ENCODE results near the gene WNT1.

The WNT1 gene

DNA sequence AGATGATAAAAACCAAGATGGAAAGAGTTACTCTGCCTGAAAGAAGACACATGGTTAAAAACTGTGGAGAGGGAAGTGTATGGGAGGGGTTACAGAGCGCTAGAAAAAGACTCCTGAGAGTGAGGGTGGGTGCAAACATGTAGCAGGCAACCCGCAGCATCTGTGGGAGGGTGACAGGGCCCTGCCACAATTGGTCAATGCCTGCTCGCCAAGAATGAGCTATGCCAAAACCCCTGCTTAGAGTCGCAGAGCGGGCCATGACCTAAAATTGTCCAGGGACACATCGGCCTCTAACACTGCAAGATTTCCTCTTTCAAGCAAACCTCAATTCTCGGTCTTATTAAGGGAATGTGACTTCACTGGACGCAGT is 39.8 kb downstream of the WNT1 start:
- no peaks in the 10 kb centered on the region for H3K9me2 ChIP-seq (replicated peaks; ENCODE audit: insufficient read depth, low read length)
- peaks cover 34% of the 10 kb centered on the region for H3K79me2 ChIP-seq (ENCODE audit: low read length)
- no peak for TF ChIP-seq EZH2 (optimal IDR thresholded peaks at IDR 0.05; ENCODE audit: low read depth, low read length)
- TF ChIP-seq EZH2phosphoT487 (IDR thresholded peaks at IDR 0.05; ENCODE audit: low read length), result no peak
- TF ChIP-seq, protein P1, sequence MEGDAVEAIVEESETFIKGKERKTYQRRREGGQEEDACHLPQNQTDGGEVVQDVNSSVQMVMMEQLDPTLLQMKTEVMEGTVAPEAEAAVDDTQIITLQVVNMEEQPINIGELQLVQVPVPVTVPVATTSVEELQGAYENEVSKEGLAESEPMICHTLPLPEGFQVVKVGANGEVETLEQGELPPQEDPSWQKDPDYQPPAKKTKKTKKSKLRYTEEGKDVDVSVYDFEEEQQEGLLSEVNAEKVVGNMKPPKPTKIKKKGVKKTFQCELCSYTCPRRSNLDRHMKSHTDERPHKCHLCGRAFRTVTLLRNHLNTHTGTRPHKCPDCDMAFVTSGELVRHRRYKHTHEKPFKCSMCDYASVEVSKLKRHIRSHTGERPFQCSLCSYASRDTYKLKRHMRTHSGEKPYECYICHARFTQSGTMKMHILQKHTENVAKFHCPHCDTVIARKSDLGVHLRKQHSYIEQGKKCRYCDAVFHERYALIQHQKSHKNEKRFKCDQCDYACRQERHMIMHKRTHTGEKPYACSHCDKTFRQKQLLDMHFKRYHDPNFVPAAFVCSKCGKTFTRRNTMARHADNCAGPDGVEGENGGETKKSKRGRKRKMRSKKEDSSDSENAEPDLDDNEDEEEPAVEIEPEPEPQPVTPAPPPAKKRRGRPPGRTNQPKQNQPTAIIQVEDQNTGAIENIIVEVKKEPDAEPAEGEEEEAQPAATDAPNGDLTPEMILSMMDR (IDR thresholded peaks at IDR 0.05; ENCODE audit: low read length), result no peak
- H4K20me1 ChIP-seq (ENCODE audit: insufficient read depth, low read length), result no peaks in the 10 kb centered on the region
- DNase-seq, result no peak
- peak overlapping the region; percentile 64 for H2AFZ ChIP-seq (ENCODE audit: low read length)
- H3K4me2 ChIP-seq (ENCODE audit: low read depth, low read length), result peak overlapping the region; percentile 70
- H3K9me3 ChIP-seq (replicated peaks; ENCODE audit: insufficient read depth, low read length), result no peaks in the 10 kb centered on the region
- 0 out of 2 replicates have a peak, but pooled peaks cover 3% of the 10 kb centered on the region for H3K4me1 ChIP-seq (ENCODE audit: low read length)
- H3K27me3 ChIP-seq (replicated peaks; ENCODE audit: insufficient read depth, low read length), result no peaks in the 10 kb centered on the region
- peak overlapping the region; percentile 89 for H3K9ac ChIP-seq (ENCODE audit: low read length)
- H3K4me3 ChIP-seq (ENCODE audit: low read length), result peak overlapping the region; percentile 80
- H3K36me3 ChIP-seq (replicated peaks; ENCODE audit: insufficient read depth, low read length), result 0 out of 2 replicates have a peak, but pooled peaks cover 1% of the 10 kb centered on the region
- H3F3A ChIP-seq (ENCODE audit: insufficient read depth, low read length), result peaks cover 18% of the 10 kb centered on the region
- H3K27ac ChIP-seq (ENCODE audit: low read length), result peak overlapping the region; percentile 84

DNA sequence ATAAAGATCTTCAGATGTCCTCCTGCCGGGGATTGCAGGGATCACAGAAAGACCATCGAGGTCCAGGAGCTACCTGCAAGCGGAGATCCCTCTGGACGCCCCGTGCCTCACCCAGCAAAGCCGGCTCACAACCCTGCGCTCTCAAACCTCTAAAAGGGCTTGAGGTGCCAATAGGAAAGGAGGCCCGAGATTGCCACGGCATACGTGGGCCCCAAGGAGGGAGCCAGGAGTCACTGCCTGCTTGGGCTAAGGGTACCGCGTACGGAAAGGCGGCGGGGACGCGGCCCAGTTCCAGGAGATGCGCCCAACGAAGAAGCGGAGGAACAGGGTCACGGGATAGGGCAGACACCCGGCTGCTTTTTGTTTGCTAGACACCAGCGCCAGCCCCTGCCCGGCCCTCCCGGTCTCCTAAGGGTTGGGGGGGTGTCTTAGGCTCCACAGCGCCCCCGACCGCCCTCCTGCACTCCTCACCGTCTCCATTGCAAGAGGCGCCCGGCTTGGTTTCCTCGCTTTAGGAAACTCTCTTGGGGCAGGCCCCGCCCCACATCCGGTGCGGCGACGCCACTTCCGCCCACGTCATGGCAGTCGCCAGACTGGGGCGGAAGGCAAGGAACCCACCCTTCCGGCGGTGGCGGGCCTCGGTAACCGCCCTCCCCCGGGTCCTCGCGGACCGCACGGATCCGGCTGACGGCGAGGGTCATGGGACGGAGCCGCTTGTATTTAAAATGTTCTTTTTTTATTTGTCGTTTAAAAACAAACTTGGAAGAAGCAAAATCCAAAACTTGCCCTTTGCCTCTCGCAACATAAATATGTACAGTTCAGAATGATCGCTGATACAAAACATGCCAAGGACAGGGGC is 40.4 kb downstream of the WNT1 start, which contains the start of gene PRKAG1:
Gene PRKAG1, minus strand, starts transcription at position 516 of the 859 bp plus-strand sequence. Its CDS starts 36 bp downstream, at position 480.
- peak within 1 kb of the TSS; percentile 64 for H2AFZ ChIP-seq (ENCODE audit: low read length)
- no peaks in the 10 kb centered on the region for H3K9me2 ChIP-seq (replicated peaks; ENCODE audit: insufficient read depth, low read length)
- DNase-seq, result peak; percentile 97
- no peaks in the 10 kb centered on the region for H3K9me3 ChIP-seq (replicated peaks; ENCODE audit: insufficient read depth, low read length)
- no peaks in the 10 kb centered on the region for H4K20me1 ChIP-seq (ENCODE audit: insufficient read depth, low read length)
- 0 out of 2 replicates have a peak, but pooled peaks cover 3% of the 10 kb centered on the region for H3K4me1 ChIP-seq (ENCODE audit: low read length)
- peak within 1 kb of the TSS; percentile 89 for H3K9ac ChIP-seq (ENCODE audit: low read length)
- peaks cover 34% of the 10 kb centered on the region for H3K79me2 ChIP-seq (ENCODE audit: low read length)
- H3F3A ChIP-seq (ENCODE audit: insufficient read depth, low read length), result peaks cover 18% of the 10 kb centered on the region
- peak within 1 kb of the TSS; percentile 84 for H3K27ac ChIP-seq (ENCODE audit: low read length)
- no peaks in the 10 kb centered on the region for H3K27me3 ChIP-seq (replicated peaks; ENCODE audit: insufficient read depth, low read length)
- H3K36me3 ChIP-seq (replicated peaks; ENCODE audit: insufficient read depth, low read length), result no peaks in the 10 kb centered on the region
- peak within 1 kb of the TSS; percentile 81 for H3K4me2 ChIP-seq (ENCODE audit: low read depth, low read length)
- no peak for TF ChIP-seq EZH2 (optimal IDR thresholded peaks at IDR 0.05; ENCODE audit: low read depth, low read length)
- TF ChIP-seq, protein P1 (IDR thresholded peaks at IDR 0.05; ENCODE audit: low read length), result peak; percentile 45
- TF ChIP-seq EZH2phosphoT487 (IDR thresholded peaks at IDR 0.05; ENCODE audit: low read length), result no peak
- H3K4me3 ChIP-seq (ENCODE audit: low read length), result peak within 1 kb of the TSS; percentile 80

DNA sequence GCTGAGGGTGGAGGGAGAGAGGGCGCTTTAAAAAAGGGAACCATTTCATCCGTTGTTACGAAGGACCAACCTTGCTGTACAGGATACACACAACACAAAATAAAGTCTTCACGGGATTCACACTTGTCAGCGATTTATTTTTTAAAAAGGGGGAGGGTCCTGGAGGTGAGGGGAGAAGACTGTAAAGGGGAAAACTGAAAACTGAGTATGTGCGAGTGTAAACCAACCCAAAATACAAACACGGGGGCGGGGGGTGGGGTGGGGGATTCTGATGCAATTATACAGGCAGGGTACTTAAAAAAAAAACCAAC is 41.0 kb downstream of the WNT1 start:
- Histone ChIP-seq H3K9me3 (replicated peaks; ENCODE audit: insufficient read depth, low read length) (no peaks in the 10 kb centered on the region), H3K27me3 (replicated peaks; ENCODE audit: insufficient read depth, low read length) (no peaks in the 10 kb centered on the region), H3K9me2 (replicated peaks; ENCODE audit: insufficient read depth, low read length) (no peaks in the 10 kb centered on the region), H3K9ac (ENCODE audit: low read length) (peak overlapping the region; percentile 89), H4K20me1 (ENCODE audit: insufficient read depth, low read length) (no peaks in the 10 kb centered on the region), H3F3A (ENCODE audit: insufficient read depth, low read length) (peaks cover 18% of the 10 kb centered on the region), H3K4me3 (ENCODE audit: low read length) (peak overlapping the region; percentile 80), H3K4me1 (ENCODE audit: low read length) (0 out of 2 replicates have a peak, but pooled peaks cover 3% of the 10 kb centered on the region), H2AFZ (ENCODE audit: low read length) (peak overlapping the region; percentile 51), H3K79me2 (ENCODE audit: low read length) (peaks cover 34% of the 10 kb centered on the region), H3K4me2 (ENCODE audit: low read depth, low read length) (peak overlapping the region; percentile 81), H3K36me3 (replicated peaks; ENCODE audit: insufficient read depth, low read length) (no peaks in the 10 kb centered on the region), H3K27ac (ENCODE audit: low read length) (peak overlapping the region; percentile 84)
- TF ChIP-seq EZH2 (optimal IDR thresholded peaks at IDR 0.05; ENCODE audit: low read depth, low read length), result no peak
- TF ChIP-seq, protein P1 (IDR thresholded peaks at IDR 0.05; ENCODE audit: low read length), result no peak
- TF ChIP-seq EZH2phosphoT487 (IDR thresholded peaks at IDR 0.05; ENCODE audit: low read length), result no peak
- no peak for DNase-seq
